HCEC 1CT (cell line): ENCODE results near the gene SVOP.

Experiments
- DNase-seq: peaks from one replicate; pipeline ENCODE4 v3.0.0-alpha.2; 2017

The SVOP gene

GRCh38 chr12:108973629-108974152, 47.2 kb downstream of the SVOP start:
- DNase-seq: no peak

GRCh38 chr12:108972358-108972757, 48.5 kb downstream of the SVOP start:
- no peak for DNase-seq

- DNase-seq: no peak
Measured at GRCh38 chr12:108969622-108970021, 51.2 kb downstream of the SVOP start.

GRCh38 chr12:108967869-108968540, 52.9 kb downstream of the SVOP start:
- no peak for DNase-seq

GRCh38 chr12:108966378-108967151, 54.3 kb downstream of the SVOP start:
- no peak for DNase-seq

GRCh38 chr12:108965886-108966285, 55.0 kb downstream of the SVOP start:
- DNase-seq: no peak

- DNase-seq: no peak
Measured at GRCh38 chr12:108964371-108965352, 56.2 kb downstream of the SVOP start.

GRCh38 chr12:108962256-108962655, 58.6 kb downstream of the SVOP start:
- no peak for DNase-seq

- DNase-seq: no peak
Measured at GRCh38 chr12:108959748-108960655, 60.9 kb downstream of the SVOP start.

GRCh38 chr12:108955225-108955835, 65.5 kb downstream of the SVOP start:
- DNase-seq: no peak

GRCh38 chr12:108950991-108951739, 69.7 kb downstream of the SVOP start:
- peak; percentile 44 for DNase-seq

- no peak for DNase-seq
Measured at GRCh38 chr12:108949976-108950375, 70.9 kb downstream of the SVOP start.

GRCh38 chr12:108948367-108948766, 72.5 kb downstream of the SVOP start:
- DNase-seq: no peak

GRCh38 chr12:108947097-108947496, 73.8 kb downstream of the SVOP start:
- no peak for DNase-seq

GRCh38 chr12:108940138-108940537, 80.7 kb downstream of the SVOP start:
- no peak for DNase-seq

- DNase-seq: no peak
Measured at GRCh38 chr12:108939594-108939993, 81.3 kb downstream of the SVOP start.

GRCh38 chr12:108938247-108938924, 82.5 kb downstream of the SVOP start:
- DNase-seq: no peak

GRCh38 chr12:108935159-108935763, 85.6 kb downstream of the SVOP start:
- no peak for DNase-seq

- no peak for DNase-seq
Measured at GRCh38 chr12:108933949-108934348, 86.9 kb downstream of the SVOP start.

- no peak for DNase-seq
Measured at GRCh38 chr12:108930756-108931155, 90.1 kb downstream of the SVOP start.
